T-helper 2 cell treated with Interferon-gamma antibody and Interleukin-4, amounts not matched to agents 5 μg/mL and 100 μg/mL, for 36 hours (primary cell): ENCODE measurements around the gene SLC23A3.

Experiments used
- DNase-seq: peaks from one replicate; pipeline ENCODE4 v3.0.0; 2021; ENCODE audit warnings: low spot score
- H3K27ac Mint-ChIP-seq: one replicate; pipeline ENCODE4 v1.8.0; 2021; ENCODE audit warnings: mild to moderate bottlenecking, mixed read lengths
- H3K27me3 Mint-ChIP-seq: one replicate; pipeline ENCODE4 v1.8.0; 2021; ENCODE audit warnings: low read depth, mixed read lengths
- H3K36me3 Mint-ChIP-seq: one replicate; pipeline ENCODE4 v1.8.0; 2021; ENCODE audit warnings: low read depth, mixed read lengths
- H3K4me1 Mint-ChIP-seq: one replicate; pipeline ENCODE4 v1.8.0; 2021; ENCODE audit warnings: low read depth, mixed read lengths
- H3K4me3 Mint-ChIP-seq: one replicate; pipeline ENCODE4 v1.8.0; 2022; ENCODE audit warnings: mild to moderate bottlenecking, moderate library complexity, mixed read lengths
- H3K9me3 Mint-ChIP-seq: one replicate; pipeline ENCODE4 v1.8.0; 2021; ENCODE audit warnings: mixed read lengths

SLC23A3 gene

GRCh38 chr2:219175486-219175885, 5.7 kb upstream of the SLC23A3 start:
- Mint-ChIP-seq H3K36me3 (peaks cover 27% of the 10 kb centered on the region), H3K27ac (peak overlapping the region; percentile 15), H3K4me3 (peak overlapping the region; percentile 84), H3K9me3 (no peaks in the 10 kb centered on the region), H3K27me3 (no peaks in the 10 kb centered on the region), H3K4me1 (peaks cover 44% of the 10 kb centered on the region)
- DNase-seq = no peak

GRCh38 chr2:219174801-219175200, 5.0 kb upstream of the SLC23A3 start:
- peak overlapping the region; percentile 6 for H3K27ac Mint-ChIP-seq
- H3K36me3 Mint-ChIP-seq = peaks cover 26% of the 10 kb centered on the region
- peak overlapping the region; percentile 51 for H3K4me3 Mint-ChIP-seq
- no peaks in the 10 kb centered on the region for H3K27me3 Mint-ChIP-seq
- peaks cover 39% of the 10 kb centered on the region for H3K4me1 Mint-ChIP-seq
- DNase-seq = no peak
- no peaks in the 10 kb centered on the region for H3K9me3 Mint-ChIP-seq

- Mint-ChIP-seq H3K4me3 (peak overlapping the region; percentile 51), H3K27me3 (no peaks in the 10 kb centered on the region), H3K9me3 (no peaks in the 10 kb centered on the region), H3K27ac (peak overlapping the region; percentile 34), H3K4me1 (peaks cover 34% of the 10 kb centered on the region), H3K36me3 (peaks cover 24% of the 10 kb centered on the region)
- DNase-seq = no peak
These were observed 4.3 kb upstream of the SLC23A3 start for GRCh38 chr2:219174146-219174545.

GRCh38 chr2:219173176-219173575, 3.3 kb upstream of the SLC23A3 start:
- Mint-ChIP-seq H3K27me3 (no peaks in the 10 kb centered on the region), H3K4me3 (no peak overlapping the region), H3K4me1 (peaks cover 29% of the 10 kb centered on the region), H3K9me3 (no peaks in the 10 kb centered on the region), H3K36me3 (peaks cover 23% of the 10 kb centered on the region), H3K27ac (no peak overlapping the region)
- DNase-seq = no peak

- peak overlapping the region; percentile 24 for H3K27ac Mint-ChIP-seq
- H3K4me3 Mint-ChIP-seq = no peak overlapping the region
- H3K36me3 Mint-ChIP-seq = peaks cover 23% of the 10 kb centered on the region
- no peaks in the 10 kb centered on the region for H3K9me3 Mint-ChIP-seq
- no peak for DNase-seq
- H3K27me3 Mint-ChIP-seq = no peaks in the 10 kb centered on the region
- H3K4me1 Mint-ChIP-seq = peaks cover 28% of the 10 kb centered on the region
These were observed 2.7 kb upstream of the SLC23A3 start for GRCh38 chr2:219172231-219173154.

GRCh38 chr2:219171231-219171651, 1.4 kb upstream of the SLC23A3 start:
- H3K9me3 Mint-ChIP-seq = no peaks in the 10 kb centered on the region
- H3K36me3 Mint-ChIP-seq = peaks cover 27% of the 10 kb centered on the region
- H3K4me1 Mint-ChIP-seq = peaks cover 22% of the 10 kb centered on the region
- no peak overlapping the region for H3K4me3 Mint-ChIP-seq
- no peak for DNase-seq
- no peaks in the 10 kb centered on the region for H3K27me3 Mint-ChIP-seq
- no peak overlapping the region for H3K27ac Mint-ChIP-seq

- no peaks in the 10 kb centered on the region for H3K27me3 Mint-ChIP-seq
- DNase-seq = no peak
- peaks cover 17% of the 10 kb centered on the region for H3K36me3 Mint-ChIP-seq
- H3K9me3 Mint-ChIP-seq = no peaks in the 10 kb centered on the region
- peaks cover 4% of the 10 kb centered on the region for H3K4me1 Mint-ChIP-seq
- no peak overlapping the region for H3K27ac Mint-ChIP-seq
- H3K4me3 Mint-ChIP-seq = no peak overlapping the region
These were observed 897 bp downstream of the SLC23A3 start for GRCh38 chr2:219168932-219169331.

- H3K4me1 Mint-ChIP-seq = peaks cover 4% of the 10 kb centered on the region
- H3K9me3 Mint-ChIP-seq = no peaks in the 10 kb centered on the region
- no peak for DNase-seq
- no peak overlapping the region for H3K27ac Mint-ChIP-seq
- no peak overlapping the region for H3K4me3 Mint-ChIP-seq
- H3K27me3 Mint-ChIP-seq = no peaks in the 10 kb centered on the region
- peaks cover 16% of the 10 kb centered on the region for H3K36me3 Mint-ChIP-seq
These were observed 1.3 kb downstream of the SLC23A3 start for GRCh38 chr2:219168526-219168925.

GRCh38 chr2:219167997-219168396, 1.8 kb downstream of the SLC23A3 start:
- Mint-ChIP-seq H3K27me3 (no peaks in the 10 kb centered on the region), H3K4me1 (peaks cover 4% of the 10 kb centered on the region), H3K4me3 (no peak overlapping the region), H3K27ac (no peak overlapping the region), H3K36me3 (peaks cover 16% of the 10 kb centered on the region), H3K9me3 (no peaks in the 10 kb centered on the region)
- DNase-seq = no peak

- Mint-ChIP-seq H3K9me3 (no peaks in the 10 kb centered on the region), H3K4me3 (no peak overlapping the region), H3K36me3 (peaks cover 4% of the 10 kb centered on the region), H3K4me1 (peaks cover 8% of the 10 kb centered on the region), H3K27ac (no peak overlapping the region), H3K27me3 (no peaks in the 10 kb centered on the region)
- no peak for DNase-seq
These were observed 4.5 kb downstream of the SLC23A3 start for GRCh38 chr2:219165058-219165911.

- Mint-ChIP-seq H3K9me3 (no peaks in the 10 kb centered on the region), H3K36me3 (peaks cover 4% of the 10 kb centered on the region), H3K4me1 (peaks cover 19% of the 10 kb centered on the region), H3K4me3 (no peak overlapping the region), H3K27ac (no peak overlapping the region), H3K27me3 (no peaks in the 10 kb centered on the region)
- DNase-seq = no peak
These were observed 6.7 kb downstream of the SLC23A3 start for GRCh38 chr2:219163156-219163555.

GRCh38 chr2:219161097-219161496, 8.7 kb downstream of the SLC23A3 start:
- Mint-ChIP-seq H3K9me3 (no peaks in the 10 kb centered on the region), H3K36me3 (peaks cover 3% of the 10 kb centered on the region), H3K27me3 (no peaks in the 10 kb centered on the region), H3K27ac (peak overlapping the region; percentile 96), H3K4me3 (peak overlapping the region; percentile 94), H3K4me1 (peaks cover 19% of the 10 kb centered on the region)
- DNase-seq = no peak

GRCh38 chr2:219160186-219161017, 9.4 kb downstream of the SLC23A3 start, which contains the start of gene NHEJ1:
NHEJ1 (minus strand) TSS chr2:219160815; CDS start chr2:219158362, 2,453 bp downstream.
- peaks cover 3% of the 10 kb centered on the region for H3K36me3 Mint-ChIP-seq
- H3K4me3 Mint-ChIP-seq = peak within 1 kb of the TSS; percentile 94
- H3K27me3 Mint-ChIP-seq = no peaks in the 10 kb centered on the region
- DNase-seq = peak; percentile 95
- peaks cover 19% of the 10 kb centered on the region for H3K4me1 Mint-ChIP-seq
- H3K27ac Mint-ChIP-seq = peak within 1 kb of the TSS; percentile 96
- H3K9me3 Mint-ChIP-seq = no peaks in the 10 kb centered on the region
